SK-MEL-5 (cell line): ENCODE results near the gene TIGD3. TPM values are rescaled to one million over a fixed set of nuclear protein-coding genes. Genes with fewer than 3 reads are reported as not detected.

Experiments used
- DNase-seq: peaks from one replicate; pipeline ENCODE4 v3.0.0-alpha.2; 2016; ENCODE audit warnings: low read depth, low spot score
- in situ Hi-C: cut with HindIII; loops from 2 replicates; pipeline ENCODE4 v1.10.0; 2016; ENCODE audit warnings: low sequenced_read_pairs, high pct_unique_total_duplicates, low pct_unique_long_range_greater_than_20kb
- total RNA-seq: library from RNA; depleted of rRNA; stranded (reverse); fragments of >200 nt; shearing (Covaris generic); gene quantifications from 2 replicates; pipeline ENCODE4 v1.2.3, GENCODE V29; 2014; rRNA removed

The TIGD3 gene
- total RNA-seq, 1 experiment from 2014 or later: 1.0 TPM

DNA sequence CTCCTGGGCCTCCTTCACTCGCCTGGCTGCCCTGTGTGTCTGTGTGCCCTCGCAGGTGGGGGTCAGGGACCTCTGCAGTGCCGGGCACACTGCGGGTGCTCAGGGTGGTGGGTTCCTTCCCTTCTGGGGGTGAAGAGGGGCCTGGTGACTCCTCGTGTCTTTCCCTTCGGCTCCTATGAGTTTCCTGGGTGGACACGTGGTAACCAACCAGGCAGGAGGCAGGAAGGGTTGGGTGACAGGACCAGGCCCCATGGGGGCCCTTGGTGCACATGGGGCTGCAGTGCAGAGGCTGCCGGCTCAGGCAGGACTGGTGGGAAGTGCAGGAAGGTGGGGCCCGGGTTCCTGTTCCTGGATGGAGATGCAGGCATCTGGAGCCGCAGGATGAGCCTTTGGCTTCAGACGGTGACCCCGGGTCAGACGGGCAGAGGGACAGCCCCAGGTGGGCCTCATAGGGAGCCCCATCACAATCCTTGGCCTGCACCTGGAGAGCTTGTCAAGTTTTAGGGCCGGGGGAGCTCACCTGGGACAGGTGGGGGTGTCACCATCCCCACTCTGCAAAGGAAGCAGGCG lies 41.5 kb downstream of the TIGD3 start:
- in situ Hi-C loops: no loop called here
- DNase-seq: no peak

DNA sequence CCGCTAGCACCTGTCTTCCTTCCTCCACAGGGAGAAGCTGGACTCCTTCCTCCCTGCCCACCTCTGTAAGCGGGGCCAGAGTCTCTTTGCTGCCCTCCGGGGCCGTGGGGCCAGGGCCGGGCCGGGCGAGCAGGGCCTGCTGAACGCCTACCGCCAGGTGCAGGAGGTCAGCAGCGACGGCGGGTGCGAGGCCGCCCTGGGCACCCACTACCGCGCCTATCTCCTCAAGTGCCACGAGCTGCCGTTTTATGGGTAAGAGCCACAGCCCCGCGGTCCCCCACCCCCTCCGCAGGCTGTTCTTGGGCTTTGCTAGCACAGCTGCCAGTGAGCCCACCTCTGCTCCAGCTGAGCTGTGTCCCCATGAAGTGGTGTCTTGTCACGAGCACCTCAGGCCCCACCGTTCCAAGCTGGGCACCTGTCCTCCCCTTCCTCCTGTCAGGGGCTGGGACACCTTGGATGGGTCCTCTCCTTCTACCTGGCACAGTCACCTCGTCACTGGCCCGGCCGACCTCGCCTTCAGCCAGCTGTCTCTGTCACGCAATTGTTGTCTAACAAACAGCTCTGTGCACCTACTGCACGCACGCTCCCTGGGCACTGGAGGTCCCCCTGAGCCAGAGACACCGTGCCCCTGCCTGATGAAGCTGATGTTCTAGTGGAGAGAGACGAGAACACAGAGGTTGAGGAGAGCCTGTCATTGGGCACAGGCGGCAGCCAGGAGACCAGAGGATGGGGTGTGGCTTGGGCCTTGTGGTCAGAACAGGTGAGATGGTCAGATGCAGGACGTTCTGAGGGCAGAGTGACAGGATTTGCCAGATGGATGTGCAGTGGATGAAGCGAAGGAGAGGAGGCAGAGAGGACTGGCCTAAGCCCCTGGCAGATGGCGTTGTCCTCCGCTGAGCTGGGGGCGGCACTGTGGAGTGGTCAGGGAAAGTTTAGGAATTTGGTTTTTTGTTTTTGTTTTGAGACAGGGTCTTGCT lies 42.5 kb downstream of the TIGD3 start:
- no peak for DNase-seq
- in situ Hi-C loops: no loop called here

DNA sequence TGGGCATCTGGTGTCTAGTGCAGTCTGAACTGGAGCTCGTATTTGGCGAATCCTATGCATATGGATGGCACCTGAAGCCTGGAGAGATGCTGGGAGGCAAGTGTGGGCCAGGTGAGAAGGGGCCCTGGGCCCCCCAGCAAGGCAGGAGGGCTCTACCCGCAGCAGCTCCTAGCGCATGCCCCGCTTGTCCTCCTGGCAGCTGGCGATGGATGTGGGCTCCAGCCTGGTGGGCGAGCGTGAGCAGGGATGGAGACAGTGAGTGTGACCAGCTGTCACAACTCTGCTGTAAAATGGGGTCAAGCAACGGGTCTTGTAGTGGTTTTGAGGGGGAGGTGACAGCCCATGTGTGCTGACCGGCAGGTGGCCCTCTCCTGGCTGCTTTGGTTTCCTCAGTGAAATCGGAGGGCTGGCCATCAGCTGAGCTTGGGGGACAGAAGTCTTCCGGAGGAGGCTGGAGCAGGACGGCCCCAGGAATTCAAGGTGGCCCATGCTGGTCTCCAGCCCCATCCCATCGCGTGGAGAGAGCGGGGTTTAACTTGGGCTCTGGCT lies 43.9 kb downstream of the TIGD3 start:
- in situ Hi-C loops: no loop called here
- no peak for DNase-seq

DNA sequence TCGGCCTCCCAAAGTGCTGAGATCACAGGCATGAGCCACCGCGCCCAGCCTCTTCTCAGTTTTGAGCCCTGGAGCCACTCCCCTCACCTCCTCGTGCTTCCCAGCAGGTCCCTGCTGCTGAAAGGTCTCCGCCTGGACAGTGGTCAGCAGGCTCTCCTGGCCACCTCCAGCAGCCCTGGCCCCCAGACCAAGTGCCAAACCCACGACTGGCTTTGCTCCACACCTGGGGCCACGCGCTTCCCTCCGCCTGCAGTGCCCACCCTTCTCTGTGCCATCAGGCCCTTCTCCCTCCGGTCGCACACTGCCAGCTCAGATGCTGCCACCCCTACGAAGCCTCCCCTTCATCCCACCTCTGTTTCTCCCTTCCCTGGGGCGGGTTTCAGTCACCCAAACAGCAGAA lies 44.7 kb downstream of the TIGD3 start:
- no peak for DNase-seq
- in situ Hi-C loops: no loop called here

DNA sequence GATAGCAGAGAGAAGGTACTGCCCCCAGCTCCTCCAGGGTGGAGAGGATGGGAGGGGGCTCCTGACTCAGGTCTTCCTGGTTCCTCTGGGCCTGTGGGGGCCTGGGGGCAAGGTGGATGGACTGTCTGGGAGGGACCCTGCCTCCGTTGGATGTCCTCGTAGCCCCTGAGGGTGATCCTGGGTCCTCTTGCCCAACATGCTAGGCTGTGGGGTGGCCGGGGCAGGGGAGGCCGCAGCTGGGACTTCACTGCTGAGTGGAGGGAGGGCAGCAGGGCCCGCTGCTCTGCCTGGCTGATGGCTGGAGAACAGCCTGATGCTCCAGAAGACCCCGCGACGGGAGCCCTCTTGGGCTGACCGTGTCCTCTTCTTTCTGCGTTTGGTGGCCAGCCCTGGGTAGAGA lies 45.3 kb downstream of the TIGD3 start:
- in situ Hi-C loops: no loop called here
- DNase-seq: no peak

DNA sequence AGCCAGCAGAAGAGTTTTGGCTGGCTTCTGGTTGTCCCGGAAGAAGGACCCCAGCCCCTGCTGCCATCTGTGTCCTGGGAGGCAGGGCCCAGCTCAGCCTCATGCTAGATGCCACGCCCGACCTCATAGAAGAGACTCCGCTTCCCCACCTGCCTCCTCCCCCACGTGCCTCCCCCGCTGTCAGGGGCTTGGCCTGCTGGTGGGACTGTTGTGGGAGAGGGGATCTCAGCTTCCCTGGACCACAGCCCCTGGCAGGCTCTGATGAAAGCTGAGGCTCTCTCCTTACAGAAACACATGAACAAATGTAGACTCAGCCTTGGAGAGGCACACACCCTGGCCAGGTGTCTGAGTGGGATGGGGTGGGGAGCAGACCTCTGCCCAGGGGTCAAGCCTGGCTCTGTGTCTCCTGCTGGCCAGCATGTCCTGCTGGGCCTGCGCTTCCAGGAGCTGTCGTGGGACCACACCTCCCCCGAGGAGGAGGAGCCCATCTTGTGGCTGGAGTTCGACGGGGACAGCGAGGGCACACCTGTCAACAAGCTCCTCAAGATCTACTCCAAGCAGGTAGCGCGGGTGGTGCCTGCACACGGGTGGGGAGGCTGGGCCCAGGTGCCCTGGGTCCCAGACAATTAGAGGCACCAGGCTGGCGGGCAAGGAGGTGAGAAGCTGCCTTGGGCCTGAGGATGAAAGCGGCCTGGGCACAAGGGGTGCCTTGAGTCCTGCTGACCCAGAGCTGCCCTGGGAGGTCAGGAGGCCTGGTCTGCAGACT lies 45.9 kb downstream of the TIGD3 start:
- in situ Hi-C loops: no loop called here
- DNase-seq: no peak

DNA sequence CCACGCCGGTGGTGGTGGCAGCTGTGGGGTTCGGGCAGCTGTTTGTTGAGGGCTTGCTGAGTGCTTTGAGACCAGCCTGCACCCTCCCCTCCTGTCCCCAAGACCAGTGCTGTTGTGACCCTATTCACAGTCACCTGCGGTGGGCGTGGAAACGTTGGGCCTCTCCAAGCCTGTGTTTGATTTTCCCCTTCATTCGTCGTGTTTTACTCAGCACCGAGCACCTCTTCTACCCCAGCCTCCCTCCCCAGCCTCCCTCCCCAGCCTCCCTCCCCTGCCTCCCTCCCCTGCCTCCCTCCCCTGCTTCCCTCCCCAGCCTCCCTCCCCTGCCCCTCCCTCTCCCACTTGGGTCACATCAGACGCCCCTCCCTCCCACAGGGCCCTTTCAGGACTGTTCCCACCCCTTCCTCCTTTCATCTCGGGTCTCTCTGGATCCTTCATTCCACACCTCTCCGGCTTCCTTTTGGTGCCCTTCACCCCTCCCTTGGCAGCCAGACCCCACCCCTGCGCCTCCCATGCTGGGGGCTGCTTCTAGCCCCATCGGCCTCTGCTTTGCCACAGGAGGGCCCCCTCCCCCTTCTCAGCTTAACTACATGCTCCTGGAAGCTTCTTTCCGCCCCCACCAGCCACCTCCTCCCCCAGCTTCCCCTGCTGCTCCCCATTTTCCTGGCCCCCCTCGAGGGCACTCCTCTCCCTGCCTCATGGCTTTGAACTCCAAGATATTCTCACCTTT lies 46.7 kb downstream of the TIGD3 start:
- in situ Hi-C loops: no loop called here
- DNase-seq: no peak

DNA sequence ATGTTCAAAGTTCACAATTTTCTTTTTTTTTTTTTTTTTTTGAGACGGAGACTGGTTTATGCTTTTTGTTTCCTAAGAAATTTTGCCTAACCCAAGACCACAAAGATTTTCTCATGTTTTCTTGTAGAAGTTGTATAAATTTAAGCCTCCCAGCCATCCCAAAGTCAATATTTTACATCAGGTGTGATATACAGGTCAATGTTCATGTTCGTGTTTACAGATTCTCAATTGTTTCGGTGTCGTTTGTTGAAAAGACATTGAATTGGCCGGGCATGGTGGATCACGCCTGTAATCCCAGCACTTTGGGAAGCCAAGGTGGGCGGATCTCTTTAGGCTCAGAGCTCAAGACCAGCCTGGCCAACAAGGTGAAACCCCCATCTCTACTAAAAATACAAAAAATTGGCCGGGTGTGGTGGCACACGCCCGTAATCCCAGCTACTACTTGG lies 47.3 kb downstream of the TIGD3 start:
- no peak for DNase-seq
- in situ Hi-C loops: no loop called here

DNA sequence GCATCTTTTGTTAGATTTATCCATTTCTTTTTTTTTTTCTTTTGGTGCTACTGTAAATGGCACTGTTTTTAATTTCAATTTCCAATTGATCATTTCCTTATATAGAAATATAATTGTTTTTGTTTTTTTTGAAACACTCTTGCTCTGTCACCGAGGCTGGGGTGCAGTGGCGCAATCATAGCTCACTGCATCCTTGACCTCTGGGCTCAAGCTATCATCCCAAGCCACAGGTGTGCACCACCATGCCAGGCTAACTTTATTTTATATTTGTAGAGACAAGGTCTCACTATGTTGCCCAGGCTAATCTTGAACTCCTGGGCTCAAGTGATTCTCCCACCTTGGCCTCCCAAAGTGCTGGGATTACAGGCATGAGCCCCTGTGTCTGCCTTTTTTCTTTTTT lies 48.2 kb downstream of the TIGD3 start:
- in situ Hi-C loops: no loop called here
- no peak for DNase-seq

DNA sequence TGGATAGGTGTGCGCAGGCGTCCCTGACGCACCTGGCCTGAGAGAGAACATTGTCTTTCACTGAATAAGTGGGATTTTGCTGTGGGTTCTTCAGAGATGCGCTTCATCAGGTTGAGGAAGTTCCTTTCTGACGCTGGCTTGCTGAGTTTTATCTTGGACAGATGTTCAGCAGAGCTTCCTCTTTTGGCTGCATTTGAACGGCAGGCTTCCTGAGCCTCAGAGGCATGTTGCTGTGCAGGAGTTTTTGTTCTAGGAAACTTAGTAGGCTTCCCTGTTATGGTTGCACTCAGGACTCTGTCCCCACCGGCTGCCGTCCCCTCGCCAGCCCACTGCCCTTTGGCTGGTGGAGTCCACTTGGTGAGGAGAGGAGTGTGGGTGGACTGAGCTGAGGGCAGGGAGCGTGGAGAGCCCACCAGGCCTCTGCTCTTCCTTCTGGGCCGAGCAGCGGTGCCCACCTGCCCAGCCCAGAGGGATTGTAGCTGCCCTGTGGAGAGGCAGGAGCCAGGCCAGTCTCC lies 49.1 kb downstream of the TIGD3 start:
- DNase-seq: no peak
- in situ Hi-C loops: no loop called here

DNA sequence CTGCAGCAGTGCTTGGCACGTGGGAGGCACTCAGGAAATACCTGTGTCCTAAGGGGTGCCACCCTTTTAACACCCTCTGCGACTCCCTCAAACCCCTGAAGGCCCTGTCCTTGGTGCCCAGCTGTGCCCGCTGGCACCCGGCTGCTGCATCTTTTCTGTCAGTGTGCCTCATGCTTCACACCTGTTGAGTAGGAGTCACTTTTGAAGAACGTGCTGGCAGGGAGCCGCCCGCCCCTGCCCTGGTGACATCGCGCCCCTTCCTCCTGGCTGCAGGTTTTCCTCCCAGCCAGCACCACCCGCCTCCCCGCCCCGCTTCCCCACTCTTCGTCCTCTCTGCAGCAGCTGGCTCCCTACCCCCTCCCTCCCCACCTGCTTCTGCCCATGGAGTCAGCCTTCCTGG lies 49.7 kb downstream of the TIGD3 start:
- no peak for DNase-seq
- in situ Hi-C loops: no loop called here

DNA sequence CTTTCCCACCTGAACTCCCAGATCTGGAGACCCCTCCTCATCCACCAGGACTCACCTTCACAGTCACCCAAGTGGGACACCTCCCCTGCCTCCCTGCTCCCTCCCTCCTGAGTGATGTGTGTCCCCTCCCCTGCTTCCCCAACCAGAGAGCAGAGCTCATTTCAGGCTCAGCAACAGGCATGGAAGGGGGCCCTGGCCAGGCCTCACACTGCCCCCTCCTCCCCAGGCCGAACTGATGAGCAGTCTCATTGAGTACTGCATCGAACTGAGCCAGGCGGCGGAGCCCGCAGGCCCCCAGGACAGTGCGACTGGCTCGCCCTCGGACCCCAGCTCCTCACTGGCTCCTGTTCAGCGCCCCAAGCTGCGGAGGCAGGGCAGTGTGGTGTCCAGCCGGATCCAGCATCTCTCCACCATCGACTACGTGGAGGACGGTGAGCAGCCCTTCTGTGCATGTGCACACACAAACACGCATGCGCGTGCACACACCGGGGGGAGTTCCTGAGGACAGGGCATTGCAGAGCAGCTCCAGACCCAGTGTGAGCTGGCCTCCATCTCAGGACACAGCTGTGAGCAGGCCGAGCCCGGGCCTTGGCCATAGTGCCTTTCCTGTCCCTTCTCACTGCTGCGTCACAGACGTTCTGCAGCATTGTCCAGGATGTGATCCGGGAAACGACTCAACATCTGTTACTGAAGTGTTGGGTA lies 50.2 kb downstream of the TIGD3 start:
- no peak for DNase-seq
- in situ Hi-C loops: no loop called here

Other genes with a start within 250 kb of the TIGD3 start
- 3.4 and 5.3 TPM in 2 replicates for gene TM7SF2, start 242.9 kb upstream of the TIGD3 start, total RNA-seq
- gene ZNHIT2, start 237.1 kb upstream of the TIGD3 start, total RNA-seq: 7.5 and 8.1 TPM in 2 replicates
- gene FAU, start 232.6 kb upstream of the TIGD3 start, total RNA-seq: 196 and 229 TPM in 2 replicates
- gene MRPL49, start 232.4 kb upstream of the TIGD3 start, total RNA-seq: 52.2 and 53.9 TPM in 2 replicates
- gene SYVN1, start 220.2 kb upstream of the TIGD3 start, total RNA-seq: 8.9 and 12.2 TPM in 2 replicates
- gene SPDYC, start 184.5 kb upstream of the TIGD3 start, total RNA-seq: not detected in 2 replicates
- gene CAPN1, start 172.8 kb upstream of the TIGD3 start, total RNA-seq: 40.5 and 54.5 TPM in 2 replicates
- 5.1 and 19.5 TPM in 2 replicates for gene POLA2, start 92.8 kb upstream of the TIGD3 start, total RNA-seq
- 0.42 and 1.2 TPM in 2 replicates for gene CDC42EP2, start 39.9 kb upstream of the TIGD3 start, total RNA-seq
- 21.6 and 22.9 TPM in 2 replicates for gene DPF2, start 20.9 kb upstream of the TIGD3 start, total RNA-seq
- gene SLC25A45, start 27.9 kb downstream of the TIGD3 start, total RNA-seq: 3.4 and 4.6 TPM in 2 replicates
- gene FRMD8, start 31.9 kb downstream of the TIGD3 start, total RNA-seq: 36.4 and 37.5 TPM in 2 replicates
- 13.3 and 17.2 TPM in 2 replicates for gene NEAT1, start 68.0 kb downstream of the TIGD3 start, total RNA-seq
- gene MALAT1, start 144.3 kb downstream of the TIGD3 start, total RNA-seq: 1,469 and 1,846 TPM in 2 replicates
- gene SCYL1, start 170.3 kb downstream of the TIGD3 start, total RNA-seq: 57.8 and 64.9 TPM in 2 replicates
- 1.8 and 2.0 TPM in 2 replicates for gene LTBP3, start 203.6 kb downstream of the TIGD3 start, total RNA-seq
- 26.5 and 32.4 TPM in 2 replicates for gene ZNRD2, start 215.7 kb downstream of the TIGD3 start, total RNA-seq
- gene FAM89B, start 217.8 kb downstream of the TIGD3 start, total RNA-seq: 12.2 and 13.2 TPM in 2 replicates
- 14.3 and 15.6 TPM in 2 replicates for gene EHBP1L1, start 221.3 kb downstream of the TIGD3 start, total RNA-seq
- gene KCNK7, start 241.0 kb downstream of the TIGD3 start, total RNA-seq: not detected in 2 replicates